ENCODE measurements around the gene TCF7L1. TPM values are rescaled to one million over a fixed set of nuclear protein-coding genes. Genes with fewer than 3 reads are reported as not detected.

The TCF7L1 gene
- total RNA-seq, 4 donors from 2014 or later: 0.55 to 3.0 (median 1.8) TPM

- no peak overlapping the region for H3K27ac ChIP-seq
- no peak for DNase-seq (ENCODE audit: low spot score in 2 of 2)
- no peak overlapping the region for H3K4me3 ChIP-seq
- TF ChIP-seq CTCF (IDR thresholded peaks at IDR 0.05) (no peak), POLR2AphosphoS5 (IDR thresholded peaks at IDR 0.05) (no peak), EP300 (IDR thresholded peaks at IDR 0.05) (no peak), POLR2A (IDR thresholded peaks at IDR 0.05) (no peak)
- WGBS: 88% methylated on average over 1 of the region's 1 CpG
- peaks cover 47% of the 10 kb centered on the region for H3K4me1 ChIP-seq
- H3K36me3 ChIP-seq: no peaks in the 10 kb centered on the region
- H3K9me3 ChIP-seq: no peaks in the 10 kb centered on the region
- no peaks in the 10 kb centered on the region for H3K27me3 ChIP-seq
Measured at GRCh38 chr2:85178154-85178553, 45.0 kb downstream of the TCF7L1 start.

DNA sequence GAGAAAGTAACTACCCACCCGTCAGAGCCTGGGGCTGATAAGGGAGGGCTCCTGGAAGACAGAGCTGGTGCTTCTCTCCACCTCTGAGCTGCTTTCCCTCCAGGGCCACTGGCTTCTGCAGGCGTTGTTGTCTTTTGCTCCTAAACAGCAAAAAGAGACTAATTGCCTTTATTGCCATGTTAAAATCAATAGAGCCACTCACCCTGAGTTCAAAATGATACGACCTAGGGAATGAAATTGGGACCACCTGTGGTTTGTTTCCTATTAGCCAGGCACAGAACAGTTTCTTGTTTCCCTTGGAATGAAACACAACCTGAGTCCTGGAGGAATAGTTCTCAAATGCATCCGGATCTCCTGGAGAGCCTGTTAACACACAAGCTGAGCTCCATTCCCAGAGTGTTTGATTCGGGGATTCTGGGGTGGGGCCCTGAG is 45.8 kb downstream of the TCF7L1 start:
- Histone ChIP-seq H3K4me1 (peaks cover 44% of the 10 kb centered on the region), H3K27ac (no peak overlapping the region)
- TF ChIP-seq POLR2A (IDR thresholded peaks at IDR 0.05): no peak
- no peak for TF ChIP-seq CTCF (IDR thresholded peaks at IDR 0.05)
- TF ChIP-seq POLR2AphosphoS5 (IDR thresholded peaks at IDR 0.05): no peak

GRCh38 chr2:85179541-85179940 is 46.3 kb downstream of the TCF7L1 start:
- Histone ChIP-seq H3K4me3 (no peak overlapping the region), H3K27ac (no peak overlapping the region), H3K36me3 (no peaks in the 10 kb centered on the region), H3K4me1 (peaks cover 41% of the 10 kb centered on the region), H3K27me3 (no peaks in the 10 kb centered on the region), H3K9me3 (no peaks in the 10 kb centered on the region)
- WGBS: 42% methylated on average over 3 of the region's 3 CpGs
- no peak for TF ChIP-seq POLR2AphosphoS5 (IDR thresholded peaks at IDR 0.05)
- DNase-seq (ENCODE audit: low spot score in 2 of 2): peak in 1 of 2 donors; percentile 1

More for the DNA sequence above, 45.8 kb downstream of the TCF7L1 start:
- no peak for DNase-seq (ENCODE audit: low spot score in 2 of 2)
- Histone ChIP-seq H3K36me3 (no peaks in the 10 kb centered on the region), H3K27me3 (no peaks in the 10 kb centered on the region), H3K4me3 (no peak overlapping the region), H3K9me3 (no peaks in the 10 kb centered on the region)
- 79% methylated on average over 5 of the region's 5 CpGs for WGBS

DNA sequence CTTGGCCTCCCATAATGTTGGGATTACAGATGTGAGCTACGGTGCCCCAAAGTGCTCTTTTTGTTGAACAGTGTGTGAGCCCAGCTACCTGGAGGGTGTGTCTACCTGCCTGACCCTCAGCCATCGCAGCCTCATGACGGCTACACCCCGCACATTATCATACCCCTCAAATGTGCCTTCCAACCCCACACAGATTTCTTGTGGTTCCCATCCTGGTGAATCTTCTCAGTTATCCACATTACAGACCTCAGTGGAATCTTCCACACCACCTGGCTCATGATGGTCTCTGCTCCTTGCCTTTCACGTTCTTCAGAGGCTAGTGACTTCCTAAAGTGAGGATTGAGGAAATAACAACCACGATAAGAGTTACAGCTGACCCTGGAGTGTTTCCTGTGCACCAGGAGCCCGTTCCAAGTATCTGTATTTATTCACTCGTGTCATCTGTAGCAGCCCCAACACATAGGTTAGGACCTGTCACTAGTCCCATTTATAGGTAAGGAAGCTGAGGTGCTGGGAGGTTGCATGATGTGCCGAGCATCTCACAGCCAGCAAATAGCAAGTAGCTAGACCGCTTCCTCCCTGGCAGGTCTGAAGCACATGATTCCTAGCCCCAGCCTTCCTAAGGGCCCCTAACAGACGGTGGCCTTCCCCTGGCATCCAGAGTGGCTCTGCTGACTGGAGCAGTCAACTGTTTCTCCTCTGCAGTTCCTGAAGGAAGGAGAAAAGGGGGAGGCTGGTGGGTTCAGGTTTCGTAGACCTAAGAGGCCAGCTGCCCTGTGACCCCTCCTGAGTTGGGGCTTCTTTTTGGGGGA is 47.3 kb downstream of the TCF7L1 start:
- no peak for TF ChIP-seq CTCF (IDR thresholded peaks at IDR 0.05)
- TF ChIP-seq POLR2AphosphoS5 (IDR thresholded peaks at IDR 0.05): no peak
- H3K27me3 ChIP-seq: no peaks in the 10 kb centered on the region
- no peak overlapping the region for H3K27ac ChIP-seq
- no peaks in the 10 kb centered on the region for H3K9me3 ChIP-seq
- H3K36me3 ChIP-seq: no peaks in the 10 kb centered on the region
- peaks cover 33% of the 10 kb centered on the region for H3K4me1 ChIP-seq
- 77% methylated on average over 12 of the region's 12 CpGs for WGBS
- DNase-seq (ENCODE audit: low spot score in 2 of 2): peak in 1 of 2 donors; percentile 34
- H3K4me3 ChIP-seq: no peak overlapping the region

DNA sequence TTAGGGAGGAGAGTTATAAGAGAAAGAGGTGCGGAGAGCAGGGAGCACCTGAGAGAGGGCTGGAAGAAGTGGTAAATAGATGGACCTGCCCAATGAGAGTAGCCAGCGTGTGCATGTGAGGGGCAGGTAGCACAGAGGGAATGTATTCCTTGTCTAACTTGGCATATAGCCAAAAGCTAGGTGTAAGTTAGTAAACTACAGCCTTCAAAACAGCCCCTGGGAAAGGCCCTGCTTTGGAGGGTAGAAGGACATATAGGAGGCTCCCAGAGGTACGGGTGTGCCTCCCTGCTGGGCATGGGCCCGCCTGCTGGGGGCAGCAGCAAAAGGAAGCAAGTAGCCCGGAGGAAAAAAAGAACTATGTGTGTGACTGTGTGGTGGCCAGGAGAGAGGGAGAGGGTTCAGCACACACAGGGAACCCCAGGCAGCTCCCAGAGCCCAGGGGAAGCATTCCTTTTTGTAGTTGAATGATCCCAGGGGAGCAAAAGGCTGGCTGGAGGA is 48.0 kb downstream of the TCF7L1 start:
- no peak overlapping the region for H3K27ac ChIP-seq
- H3K9me3 ChIP-seq: no peaks in the 10 kb centered on the region
- 74% methylated on average over 5 of the region's 5 CpGs for WGBS
- H3K4me3 ChIP-seq: no peak overlapping the region
- peak in 1 of 2 donors; percentile 25 for DNase-seq (ENCODE audit: low spot score in 2 of 2)
- no peak for TF ChIP-seq POLR2AphosphoS5 (IDR thresholded peaks at IDR 0.05)
- no peak for TF ChIP-seq CTCF (IDR thresholded peaks at IDR 0.05)
- TF ChIP-seq EP300 (IDR thresholded peaks at IDR 0.05): no peak
- no peak for TF ChIP-seq POLR2A (IDR thresholded peaks at IDR 0.05)
- H3K4me1 ChIP-seq: peaks cover 26% of the 10 kb centered on the region
- no peaks in the 10 kb centered on the region for H3K36me3 ChIP-seq
- no peaks in the 10 kb centered on the region for H3K27me3 ChIP-seq

All from suprapubic skin (tissue), 4 donors.